NCI-H510A (cell line): Measurements from ENCODE around the gene KCNK10.

Source experiments
- DNase-seq: peaks from one replicate; lab custom pipeline; 2025; lab: John Stamatoyannopoulos, UW

The KCNK10 gene

DNA sequence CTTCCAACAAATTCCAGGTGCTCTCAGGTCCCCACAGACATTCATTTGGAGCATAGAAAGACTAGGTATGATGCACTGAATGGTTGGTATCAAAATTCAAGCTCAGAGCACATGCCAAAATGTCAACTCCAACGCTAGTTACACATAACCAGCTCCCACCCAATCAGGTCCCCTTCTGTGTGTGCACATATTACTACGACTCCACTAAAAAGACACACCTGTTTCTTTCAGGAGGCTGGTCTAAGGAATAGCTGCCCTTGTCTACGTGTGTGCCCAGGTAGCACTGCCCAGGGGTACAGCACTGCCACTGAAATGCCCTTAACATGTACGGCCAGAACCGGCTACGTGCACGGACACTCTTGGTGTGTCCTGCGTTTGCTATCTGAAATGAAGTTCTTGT, 138.1 kb downstream of the KCNK10 start:
- DNase-seq = no peak

DNA sequence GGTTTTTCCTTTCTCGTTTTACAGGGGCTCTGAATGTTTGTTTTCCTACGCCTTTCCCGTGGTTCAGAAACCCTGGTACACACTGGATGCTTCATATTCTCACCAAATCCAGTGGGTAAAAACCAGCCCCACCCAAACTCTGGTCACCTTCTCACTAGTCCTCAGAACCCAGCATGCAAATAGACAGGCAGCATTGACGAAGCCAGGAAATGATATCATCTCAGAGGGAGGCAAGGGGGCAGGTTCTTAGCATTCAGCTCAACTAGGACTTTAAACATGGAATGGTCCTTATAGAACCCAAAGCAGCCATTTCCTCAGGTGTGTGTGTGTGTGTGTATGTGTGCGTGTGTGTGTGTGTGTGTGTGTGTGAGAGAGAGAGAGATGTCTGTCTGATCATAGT, 142.0 kb downstream of the KCNK10 start:
- DNase-seq = no peak

GRCh38 chr14:88179716-88180115, 143.4 kb downstream of the KCNK10 start:
- no peak for DNase-seq

DNA sequence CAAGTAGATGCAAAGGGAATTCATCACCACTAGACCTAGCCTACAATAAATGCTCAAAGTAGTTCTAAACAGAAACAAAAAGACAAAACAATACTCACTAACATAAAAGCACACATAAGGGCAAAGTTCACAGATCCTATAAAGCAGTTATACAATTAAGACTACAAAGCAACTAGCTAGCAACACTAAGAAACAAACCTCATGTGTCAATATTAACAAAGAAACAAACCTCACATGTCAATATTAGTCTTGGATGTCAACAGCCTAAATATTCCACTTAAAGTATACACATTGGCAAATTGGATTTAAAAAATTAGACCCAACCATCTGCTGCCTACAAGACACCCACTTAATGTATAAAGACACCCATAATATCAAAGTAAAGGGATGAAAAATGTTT, 152.7 kb downstream of the KCNK10 start:
- no peak for DNase-seq

DNA sequence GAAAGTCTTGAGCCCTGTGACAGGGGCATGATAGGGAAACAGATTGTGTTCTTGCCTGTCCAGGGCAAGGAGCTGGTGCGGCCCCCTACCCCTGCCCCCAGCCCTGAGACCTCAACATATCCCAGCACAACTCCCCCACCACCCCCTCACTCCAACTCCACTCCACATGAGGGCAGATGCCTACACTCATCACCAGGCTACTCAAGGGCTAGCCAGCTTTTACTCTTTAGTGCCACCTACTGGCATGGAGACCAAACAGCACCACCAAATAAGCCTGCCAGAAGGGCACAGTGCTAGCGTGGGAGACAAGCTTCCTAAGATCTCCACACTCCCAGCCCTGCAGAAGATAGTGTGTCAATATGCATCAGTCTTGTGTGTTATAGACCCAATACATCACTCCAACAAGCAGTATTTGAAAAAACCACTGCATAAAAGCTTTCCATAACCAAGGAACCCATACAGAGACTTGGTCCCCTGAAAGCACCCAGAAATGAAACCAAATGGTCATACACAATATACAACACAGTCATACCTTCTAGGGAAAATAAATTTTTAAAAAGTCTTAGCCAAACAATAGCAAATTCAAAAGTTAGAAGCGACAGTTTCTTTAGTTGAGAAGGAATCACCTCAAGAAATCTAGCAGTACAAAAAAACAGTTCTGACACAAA, 154.4 kb downstream of the KCNK10 start:
- no peak for DNase-seq

DNA sequence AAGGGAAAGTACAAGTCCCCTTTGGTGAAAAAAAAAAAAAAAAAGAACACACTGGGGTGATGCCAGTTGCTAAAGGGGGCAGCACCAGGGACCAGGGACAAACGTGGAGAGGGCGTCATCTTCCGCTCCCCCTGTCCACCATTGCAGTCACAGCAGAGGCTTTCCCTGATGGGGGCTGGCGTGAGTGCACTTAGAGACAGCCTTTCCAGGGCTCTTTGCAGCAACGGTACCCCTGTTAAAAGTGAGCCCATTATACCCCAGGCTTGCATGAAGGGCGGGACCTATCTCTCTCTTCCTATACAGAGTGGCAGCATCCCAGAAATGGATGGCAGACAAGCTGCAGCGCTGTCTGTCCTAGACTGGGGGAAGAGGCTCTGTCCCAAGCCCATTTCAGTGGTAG, 155.0 kb downstream of the KCNK10 start:
- DNase-seq = no peak

DNA sequence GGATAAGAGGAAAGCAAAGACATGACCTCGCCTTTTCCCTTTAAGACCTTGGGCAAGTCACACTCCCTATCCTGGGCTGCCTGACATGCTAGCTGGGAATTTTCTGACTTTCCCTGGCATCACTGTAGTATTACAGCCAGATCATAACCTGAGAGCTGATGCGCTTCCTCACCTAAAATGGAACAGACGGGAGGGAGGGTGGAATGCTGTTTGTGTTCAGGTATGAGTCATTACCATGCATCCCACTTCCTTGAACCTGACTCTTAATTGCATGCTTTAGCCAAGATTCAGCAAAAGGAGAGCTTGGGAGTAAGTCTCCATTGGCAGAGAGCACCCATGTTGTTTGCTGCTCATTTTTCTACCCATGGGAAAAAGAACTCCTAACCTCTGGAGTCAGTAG, 156.5 kb downstream of the KCNK10 start:
- no peak for DNase-seq

DNA sequence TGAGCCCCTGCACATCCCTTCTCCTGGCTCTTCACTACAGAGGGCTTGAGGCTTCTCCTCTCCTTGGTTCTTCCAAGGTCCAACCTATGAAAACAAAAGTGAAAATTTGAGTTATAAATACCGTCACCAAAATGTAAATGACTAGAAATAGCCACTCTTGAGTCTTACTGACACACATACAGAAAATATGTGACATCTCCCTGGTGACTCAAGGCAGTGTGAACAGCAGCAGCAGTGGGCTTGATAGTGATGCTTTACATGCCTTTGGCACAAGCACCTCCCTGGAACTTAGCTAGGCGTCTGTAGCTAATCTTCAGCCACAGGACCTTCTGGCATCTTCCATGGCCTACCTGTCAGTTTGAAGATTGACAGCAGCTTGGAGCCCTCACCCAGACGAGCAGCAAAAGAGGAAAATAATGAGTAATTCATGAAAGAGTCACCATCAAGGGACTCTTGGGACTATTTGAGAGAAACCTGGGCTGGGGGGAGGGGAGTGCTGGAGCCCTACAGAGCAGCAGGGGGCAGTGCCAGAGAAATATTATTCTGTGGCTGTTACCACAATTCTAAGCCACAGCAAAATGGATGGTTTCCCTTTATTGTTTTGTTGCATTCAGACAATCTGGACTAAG, 158.0 kb downstream of the KCNK10 start:
- DNase-seq = no peak

DNA sequence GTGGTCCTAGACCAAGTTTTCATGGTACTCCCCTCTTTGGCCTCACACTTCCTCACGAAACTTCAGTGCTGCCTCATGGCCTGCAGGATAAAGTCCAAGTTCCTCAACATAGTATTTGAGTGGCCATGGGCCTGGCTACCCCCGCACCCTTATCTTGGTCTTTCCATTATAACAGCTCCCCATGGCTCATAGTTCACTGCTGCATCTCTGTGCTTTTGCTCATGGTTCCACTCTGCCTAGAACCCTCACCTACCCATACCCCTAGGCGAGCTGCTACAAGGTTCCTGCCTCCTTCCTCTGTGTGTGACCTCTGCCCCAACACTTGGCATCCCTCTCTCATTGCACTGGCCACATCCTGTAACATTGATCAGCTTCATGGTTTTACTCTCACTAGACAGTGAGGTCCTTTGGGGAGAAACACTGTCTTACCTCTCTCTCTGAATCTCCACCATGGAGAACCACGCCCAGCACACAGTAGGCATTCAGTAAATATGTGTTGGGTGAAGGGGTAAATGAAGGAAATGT, 159.3 kb downstream of the KCNK10 start:
- no peak for DNase-seq

GRCh38 chr14:88156127-88156526, 166.9 kb downstream of the KCNK10 start:
- DNase-seq = no peak

DNA sequence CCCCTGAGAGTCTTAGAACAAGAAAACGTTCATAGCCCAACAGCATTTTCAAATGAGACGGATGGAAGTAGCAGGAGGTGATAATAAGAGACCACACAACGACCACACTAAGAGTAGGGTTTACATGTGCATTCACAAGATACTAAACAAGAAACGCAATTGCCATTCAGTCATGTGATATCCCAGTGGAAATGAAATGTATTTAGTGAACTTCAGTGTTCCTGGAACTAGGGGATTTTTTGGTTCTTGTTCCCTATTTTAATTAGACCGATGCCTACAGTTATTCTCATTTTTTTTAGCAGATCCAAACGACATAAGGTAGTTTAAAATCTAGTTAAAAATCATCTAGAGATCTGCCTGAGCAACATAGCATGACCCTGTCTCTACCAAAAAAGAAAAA, 168.1 kb downstream of the KCNK10 start:
- DNase-seq = no peak

DNA sequence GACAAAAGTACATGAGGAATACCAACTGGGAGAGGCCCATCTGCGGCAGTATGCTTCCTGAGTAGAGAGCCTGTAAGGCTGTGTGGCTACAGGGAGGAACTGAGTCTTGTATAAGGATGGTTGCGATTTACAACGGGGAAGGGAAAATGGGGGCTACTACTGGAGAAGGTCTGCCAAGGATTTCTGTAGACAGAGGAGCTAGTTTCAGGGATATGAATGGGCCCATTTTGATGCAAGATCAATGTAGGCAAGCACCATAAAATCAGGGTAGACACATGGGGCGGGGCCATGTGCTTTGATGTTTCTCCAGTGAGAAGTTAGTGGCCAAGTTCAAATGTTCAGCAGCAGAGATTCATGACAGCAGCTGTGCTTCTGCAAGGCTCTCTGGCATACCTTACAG, 168.7 kb downstream of the KCNK10 start:
- no peak for DNase-seq

- DNase-seq = no peak
These were observed 176.0 kb downstream of the KCNK10 start for GRCh38 chr14:88146881-88147649.

DNA sequence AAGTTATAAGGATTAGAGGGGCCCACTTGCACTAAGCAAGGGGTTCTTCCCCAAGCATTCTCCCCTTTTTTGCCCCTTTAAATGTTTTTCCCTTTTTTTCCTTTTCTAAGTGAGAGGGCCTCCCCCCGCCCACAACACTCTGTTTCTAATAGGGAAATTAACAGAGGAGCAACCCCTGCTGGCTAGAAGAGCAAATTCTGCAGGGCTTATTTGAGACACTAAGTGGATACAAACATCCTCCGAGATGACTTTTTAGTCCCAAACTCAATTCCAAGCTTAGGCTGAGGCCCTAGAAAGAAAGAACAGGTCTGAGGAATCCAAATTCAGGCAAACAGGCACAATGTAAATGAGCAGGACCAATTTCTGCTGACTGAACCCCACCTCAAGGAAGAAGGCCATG, 179.3 kb downstream of the KCNK10 start:
- no peak for DNase-seq

GRCh38 chr14:88142997-88143396, 180.1 kb downstream of the KCNK10 start:
- no peak for DNase-seq

DNA sequence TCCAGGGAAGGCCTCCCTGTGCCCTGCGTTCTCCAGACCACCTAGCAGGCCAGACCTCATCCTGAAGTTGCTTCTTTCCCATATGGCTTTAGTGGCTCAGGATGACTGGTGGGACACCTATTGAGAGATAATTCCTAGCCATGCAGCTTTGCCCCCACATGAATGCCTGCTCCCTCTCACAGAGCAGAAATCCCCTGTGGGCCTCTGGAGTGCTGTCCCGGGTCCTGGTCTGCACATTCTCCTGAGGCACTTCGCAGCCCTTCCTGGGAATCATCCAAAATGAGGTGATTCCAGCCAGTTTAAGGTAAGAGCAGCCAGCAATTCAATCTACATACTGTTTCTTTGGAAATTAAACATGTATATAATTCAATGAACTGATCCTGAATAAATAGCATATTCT, 182.2 kb downstream of the KCNK10 start:
- no peak for DNase-seq

- DNase-seq = no peak
These were observed 185.7 kb downstream of the KCNK10 start for GRCh38 chr14:88137327-88137726.
